HCT116 (cell line): Measurements from ENCODE around the gene KIRREL3. TPM values are rescaled to one million over a fixed set of nuclear protein-coding genes. Genes with fewer than 3 reads are reported as not detected.

ENCODE experiments used
- ATAC-seq: fragments of 200-7000 bp; cut with Tn5 transposase; 2 replicates; pipeline ENCODE4 v1.9.1; 2020; ENCODE audit warnings: mild to moderate bottlenecking, moderate library complexity
- BruUV-seq: library from RNA; stranded (reverse); fragments of 400-500 nt; replicated peaks from 2 replicates; lab custom pipeline; 2021; lab: Mats Ljungman, UMichigan
- CTCF ChIA-PET: fragments of 300-600 bp; sonication (Branson Sonifier 250); formaldehyde crosslinking; loops from one replicate; lab custom pipeline; 2021; ENCODE audit warnings: antibody characterized with exemption; lab: Charles Lee
- POLR2A ChIA-PET: fragments of 300-600, 350-600 bp; sonication (Branson Sonifier 250); formaldehyde crosslinking; loops from one replicate; lab custom pipeline; 2021; ENCODE audit warnings: antibody characterized with exemption; lab: Charles Lee
- RAD21 ChIA-PET, 2 experiments: fragments of 300-600 bp; sonication (Branson Sonifier 250); formaldehyde crosslinking; loops; one replicate each; lab custom pipeline; 2023; ENCODE audit warnings: low total read pairs in 2 of 2; ENCODE audit not compliant: uncharacterized antibody in 2 of 2, unreplicated experiment in 2 of 2, low non-redundant PET in 1 of 2; lab: Charles Lee
- DNase-seq: peaks from one replicate; pipeline ENCODE4 v3.0.0-alpha.2; 2010; ENCODE audit warnings: low read depth, low spot score
- H2AFZ ChIP-seq: fragments of 200-600 bp; shearing (Covaris generic), sonication (generic); 2 replicates; pipeline ENCODE4 v1.6.1; 2017; ENCODE audit warnings: low read depth, mixed run types, mixed read lengths, antibody characterized with exemption, low read length; ENCODE audit not compliant: poor library complexity, severe bottlenecking
- H3K27ac ChIP-seq: 2 replicates; pipeline ENCODE4 v1.5.1; 2012; ENCODE audit warnings: low read depth, low read length
- H3K27me3 ChIP-seq: fragments of 200-600 bp; sonication (generic); 2 replicates; pipeline ENCODE4 v1.6.1; 2016; ENCODE audit warnings: mixed run types, low read length, mixed read lengths; ENCODE audit not compliant: insufficient read depth
- H3K36me3 ChIP-seq, 2 experiments: fragments of 200-500 bp in 1 of 2; fragments of 200-600 bp in 1 of 2; sonication (Bioruptor generic) in 1 of 2; sonication (generic) in 1 of 2; 2 replicates each; pipeline versions ENCODE4 v1.5.1 to v1.6.1; 2014 to 2016; ENCODE audit warnings: low read length in 2 of 2, inconsistent platforms in 1 of 2, mixed read lengths in 1 of 2, mixed run types in 1 of 2; ENCODE audit not compliant: insufficient read depth in 2 of 2, control insufficient read depth in 1 of 2
- H3K4me1 ChIP-seq, 2 experiments: fragments of 200-600 bp in 1 of 2; sonication (generic) in 1 of 2; 2 replicates each; pipeline versions ENCODE4 v1.5.1 to v1.6.1; 2012 to 2017; ENCODE audit warnings: low read length in 2 of 2, inconsistent platforms in 1 of 2, mild to moderate bottlenecking in 1 of 2, mixed read lengths in 1 of 2, mixed run types in 1 of 2, moderate library complexity in 1 of 2; ENCODE audit not compliant: insufficient read depth in 2 of 2, control insufficient read depth in 1 of 2
- H3K4me2 ChIP-seq: fragments of 200-600 bp; sonication (generic); 2 replicates; pipeline ENCODE4 v1.6.1; 2017; ENCODE audit warnings: mixed run types, low read length, mixed read lengths
- H3K4me3 ChIP-seq, 2 experiments: fragments of 200-600 bp in 1 of 2; sonication (generic) in 1 of 2; replicated peaks in 1 of 2; 2 replicates each; pipeline ENCODE4 v1.5.1; 2011 to 2016; ENCODE audit warnings: low read length in 2 of 2, control low read depth in 1 of 2, low read depth in 1 of 2, mild to moderate bottlenecking in 1 of 2, mixed read lengths in 1 of 2, mixed run types in 1 of 2
- H3K79me2 ChIP-seq: fragments of 200-600 bp; sonication (generic); 2 replicates; pipeline ENCODE4 v1.6.1; 2017; ENCODE audit warnings: mild to moderate bottlenecking, mixed run types, low read length, moderate library complexity, mixed read lengths; ENCODE audit not compliant: insufficient read depth
- H3K9ac ChIP-seq: fragments of 200-600 bp; sonication (generic); 2 replicates; pipeline ENCODE4 v1.6.1; 2016; ENCODE audit warnings: low read length, mixed read lengths
- H3K9me2 ChIP-seq: fragments of 200-600 bp; sonication (generic), shearing (Covaris generic); 2 replicates; pipeline ENCODE4 v1.6.1; 2017; ENCODE audit warnings: mixed run types, mild to moderate bottlenecking, moderate library complexity; ENCODE audit not compliant: insufficient read depth
- H3K9me3 ChIP-seq, 2 experiments: fragments of 200-500 bp in 1 of 2; fragments of 200-600 bp in 1 of 2; sonication (Bioruptor generic) in 1 of 2; sonication (generic) in 1 of 2; 2 replicates each; pipeline ENCODE4 v1.6.1; 2014 to 2017; ENCODE audit warnings: low read length in 2 of 2, mixed read lengths in 2 of 2, inconsistent platforms in 1 of 2, low read depth in 1 of 2, mild to moderate bottlenecking in 1 of 2, mixed run types in 1 of 2, moderate library complexity in 1 of 2; ENCODE audit not compliant: control insufficient read depth in 1 of 2, insufficient read depth in 1 of 2
- H4K20me1 ChIP-seq: fragments of 200-600 bp; sonication (generic), shearing (Covaris generic); 2 replicates; pipeline ENCODE4 v1.6.1; 2017; ENCODE audit warnings: mixed run types, mild to moderate bottlenecking, moderate library complexity; ENCODE audit not compliant: insufficient read depth
- CBX3 ChIP-seq: IDR thresholded peaks from 2 replicates; pipeline ENCODE4 v1.6.1; 2012; ENCODE audit warnings: low read depth
- CEBPB ChIP-seq: IDR thresholded peaks from 2 replicates; pipeline ENCODE4 v1.6.1; 2012; ENCODE audit warnings: low read depth
- EGR1 ChIP-seq: IDR thresholded peaks from 2 replicates; pipeline ENCODE4 v1.6.1; 2012; ENCODE audit warnings: low read depth
- ELF1 ChIP-seq: IDR thresholded peaks from 2 replicates; pipeline ENCODE4 v1.6.1; 2012; ENCODE audit warnings: low read depth, borderline replicate concordance
- EZH2 ChIP-seq: fragments of 200-600 bp; sonication (generic); IDR thresholded peaks from 2 replicates; pipeline ENCODE4 v1.6.1; 2017; ENCODE audit warnings: antibody characterized with exemption, mixed run types
- POLR2A ChIP-seq: IDR thresholded peaks from 2 replicates; pipeline ENCODE4 v1.7.0; 2011; ENCODE audit warnings: borderline replicate concordance; ENCODE audit not compliant: insufficient read depth, insufficient read length; ENCODE audit errors: extremely low read depth
- RAD21 ChIP-seq: IDR thresholded peaks from 2 replicates; pipeline ENCODE4 v1.6.1; 2012; ENCODE audit warnings: low read depth, mild to moderate bottlenecking
- SIN3A ChIP-seq: IDR thresholded peaks from 2 replicates; pipeline ENCODE4 v1.6.1; 2012; ENCODE audit warnings: low read depth
- SP1 ChIP-seq: IDR thresholded peaks from 2 replicates; pipeline ENCODE4 v1.6.1; 2012; ENCODE audit warnings: low read depth
- SRF ChIP-seq: IDR thresholded peaks from 2 replicates; pipeline ENCODE4 v1.6.1; 2012; ENCODE audit warnings: low read depth
- ZFX ChIP-seq: fragments of 450-650 bp; IDR thresholded peaks from 2 replicates; pipeline ENCODE4 v1.6.1; 2017
- ZNF274 ChIP-seq: fragments of 200-500 bp; sonication (Bioruptor generic); IDR thresholded peaks from 2 replicates; pipeline ENCODE4 v1.6.1; 2014; ENCODE audit warnings: mild to moderate bottlenecking, low read depth, low read length, inconsistent platforms
- intact Hi-C: fragments of 100-400 bp; cut with micrococcal nuclease; formaldehyde crosslinking; loops from 2 replicates; pipeline ENCODE4 v1.10.0; 2022
- total RNA-seq: library from RNA; stranded (reverse); gene quantifications from one replicate; pipeline ENCODE4 v1.2.1, GENCODE V29; 2021; ENCODE audit not compliant: unreplicated experiment
- TF ChIP-seq, protein P1 (sequence below): IDR thresholded peaks from 2 replicates; pipeline ENCODE4 v1.6.1; 2012
- TF ChIP-seq, protein P2 (sequence below): IDR thresholded peaks from 2 replicates; pipeline ENCODE4 v1.6.1; 2012
- TF ChIP-seq, protein P3 (sequence below), 3 experiments: fragments of 200-600 bp in 1 of 3; sonication (generic) in 1 of 3; IDR thresholded peaks in 2 of 3; conservative IDR thresholded peaks in 1 of 3; 2 replicates each; pipeline ENCODE4 v1.5.1; 2012 to 2017; ENCODE audit warnings: low read depth in 2 of 3, low read length in 2 of 3, antibody characterized with exemption in 1 of 3, borderline replicate concordance in 1 of 3, control low read depth in 1 of 3, mild to moderate bottlenecking in 1 of 3, mixed read lengths in 1 of 3, mixed run types in 1 of 3, moderate library complexity in 1 of 3; ENCODE audit not compliant: insufficient read depth in 1 of 3
- TF ChIP-seq, protein P4 (sequence below): IDR thresholded peaks from 2 replicates; pipeline ENCODE4 v1.6.1; 2011; ENCODE audit warnings: mild to moderate bottlenecking, low read length, moderate library complexity; ENCODE audit not compliant: insufficient replicate concordance; ENCODE audit errors: extremely low read depth

Gene KIRREL3
- total RNA-seq, 1 experiment from 2014 or later: not detected

DNA sequence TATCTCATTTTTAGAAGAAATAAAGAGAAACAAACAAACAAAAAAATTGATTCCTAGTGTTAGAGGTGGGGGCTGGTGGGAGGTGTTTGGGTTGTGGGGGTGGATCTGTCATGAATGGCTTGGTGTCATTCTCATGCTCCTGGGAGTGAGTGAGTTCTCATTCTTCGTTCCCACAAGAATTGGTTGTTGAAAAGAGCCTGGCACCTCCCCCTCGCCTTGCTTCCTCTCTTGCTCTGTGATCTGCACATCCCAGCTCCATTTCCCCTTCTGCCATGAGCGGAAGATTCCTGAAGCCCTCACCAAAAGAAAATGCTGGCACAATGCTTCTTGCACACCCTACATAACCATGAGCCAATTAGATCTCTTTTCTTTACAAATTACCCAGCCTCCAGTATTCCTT is 367.2 kb downstream of the KIRREL3 start:
- H4K20me1 ChIP-seq: no peaks in the 10 kb centered on the region
- no peaks in the 10 kb centered on the region for H3K4me1 ChIP-seq
- CTCF ChIA-PET: no interaction called here
- H3K9me2 ChIP-seq: no peaks in the 10 kb centered on the region
- no peak for DNase-seq
- H2AFZ ChIP-seq: no peak overlapping the region
- H3K4me2 ChIP-seq: no peak overlapping the region
- RAD21 ChIA-PET: no interaction called here
- H3K27ac ChIP-seq: no peak overlapping the region
- no peak for ATAC-seq
- no peaks in the 10 kb centered on the region for H3K36me3 ChIP-seq
- no peaks in the 10 kb centered on the region for H3K9me3 ChIP-seq
- POLR2A ChIA-PET: no interaction called here
- no peak overlapping the region for H3K9ac ChIP-seq
- no TSS peak for BruUV-seq
- H3K27me3 ChIP-seq: peaks cover 76% of the 10 kb centered on the region
- no peaks in the 10 kb centered on the region for H3K79me2 ChIP-seq
- TF ChIP-seq, protein P1, sequence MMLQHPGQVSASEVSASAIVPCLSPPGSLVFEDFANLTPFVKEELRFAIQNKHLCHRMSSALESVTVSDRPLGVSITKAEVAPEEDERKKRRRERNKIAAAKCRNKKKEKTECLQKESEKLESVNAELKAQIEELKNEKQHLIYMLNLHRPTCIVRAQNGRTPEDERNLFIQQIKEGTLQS: no peak
- TF ChIP-seq SIN3A (no peak), ZNF274 (no peak), EZH2 (no peak), EGR1 (no peak), SRF (no peak), ELF1 (no peak), RAD21 (no peak), SP1 (no peak), POLR2A (no peak), CEBPB (no peak), ZFX (no peak), CBX3 (no peak)
- TF ChIP-seq, protein P2, sequence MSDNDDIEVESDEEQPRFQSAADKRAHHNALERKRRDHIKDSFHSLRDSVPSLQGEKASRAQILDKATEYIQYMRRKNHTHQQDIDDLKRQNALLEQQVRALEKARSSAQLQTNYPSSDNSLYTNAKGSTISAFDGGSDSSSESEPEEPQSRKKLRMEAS: no peak
- TF ChIP-seq, protein P3, sequence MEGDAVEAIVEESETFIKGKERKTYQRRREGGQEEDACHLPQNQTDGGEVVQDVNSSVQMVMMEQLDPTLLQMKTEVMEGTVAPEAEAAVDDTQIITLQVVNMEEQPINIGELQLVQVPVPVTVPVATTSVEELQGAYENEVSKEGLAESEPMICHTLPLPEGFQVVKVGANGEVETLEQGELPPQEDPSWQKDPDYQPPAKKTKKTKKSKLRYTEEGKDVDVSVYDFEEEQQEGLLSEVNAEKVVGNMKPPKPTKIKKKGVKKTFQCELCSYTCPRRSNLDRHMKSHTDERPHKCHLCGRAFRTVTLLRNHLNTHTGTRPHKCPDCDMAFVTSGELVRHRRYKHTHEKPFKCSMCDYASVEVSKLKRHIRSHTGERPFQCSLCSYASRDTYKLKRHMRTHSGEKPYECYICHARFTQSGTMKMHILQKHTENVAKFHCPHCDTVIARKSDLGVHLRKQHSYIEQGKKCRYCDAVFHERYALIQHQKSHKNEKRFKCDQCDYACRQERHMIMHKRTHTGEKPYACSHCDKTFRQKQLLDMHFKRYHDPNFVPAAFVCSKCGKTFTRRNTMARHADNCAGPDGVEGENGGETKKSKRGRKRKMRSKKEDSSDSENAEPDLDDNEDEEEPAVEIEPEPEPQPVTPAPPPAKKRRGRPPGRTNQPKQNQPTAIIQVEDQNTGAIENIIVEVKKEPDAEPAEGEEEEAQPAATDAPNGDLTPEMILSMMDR (IDR thresholded peaks at IDR 0.05 in 2 of 3, conservative IDR thresholded peaks at IDR 0.05 in 1 of 3; ENCODE audit: borderline replicate concordance in 1 of 3, insufficient read depth in 1 of 3, low read depth in 2 of 3, low read length in 2 of 3): no peak
- TF ChIP-seq, protein P4, sequence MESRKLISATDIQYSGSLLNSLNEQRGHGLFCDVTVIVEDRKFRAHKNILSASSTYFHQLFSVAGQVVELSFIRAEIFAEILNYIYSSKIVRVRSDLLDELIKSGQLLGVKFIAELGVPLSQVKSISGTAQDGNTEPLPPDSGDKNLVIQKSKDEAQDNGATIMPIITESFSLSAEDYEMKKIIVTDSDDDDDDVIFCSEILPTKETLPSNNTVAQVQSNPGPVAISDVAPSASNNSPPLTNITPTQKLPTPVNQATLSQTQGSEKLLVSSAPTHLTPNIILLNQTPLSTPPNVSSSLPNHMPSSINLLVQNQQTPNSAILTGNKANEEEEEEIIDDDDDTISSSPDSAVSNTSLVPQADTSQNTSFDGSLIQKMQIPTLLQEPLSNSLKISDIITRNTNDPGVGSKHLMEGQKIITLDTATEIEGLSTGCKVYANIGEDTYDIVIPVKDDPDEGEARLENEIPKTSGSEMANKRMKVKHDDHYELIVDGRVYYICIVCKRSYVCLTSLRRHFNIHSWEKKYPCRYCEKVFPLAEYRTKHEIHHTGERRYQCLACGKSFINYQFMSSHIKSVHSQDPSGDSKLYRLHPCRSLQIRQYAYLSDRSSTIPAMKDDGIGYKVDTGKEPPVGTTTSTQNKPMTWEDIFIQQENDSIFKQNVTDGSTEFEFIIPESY: no peak
- TF ChIP-seq, all 23 proteins: peak for 0
- intact Hi-C loops: no loop called here
- no peak overlapping the region for H3K4me3 ChIP-seq
